ENCODE data around the gene GPR78.
"Not testable (repeated sequence)": the region's sequence is repeated elsewhere in the genome, so short reads cannot be mapped to it uniquely, and the experiment has no call there.

Gene GPR78

DNA sequence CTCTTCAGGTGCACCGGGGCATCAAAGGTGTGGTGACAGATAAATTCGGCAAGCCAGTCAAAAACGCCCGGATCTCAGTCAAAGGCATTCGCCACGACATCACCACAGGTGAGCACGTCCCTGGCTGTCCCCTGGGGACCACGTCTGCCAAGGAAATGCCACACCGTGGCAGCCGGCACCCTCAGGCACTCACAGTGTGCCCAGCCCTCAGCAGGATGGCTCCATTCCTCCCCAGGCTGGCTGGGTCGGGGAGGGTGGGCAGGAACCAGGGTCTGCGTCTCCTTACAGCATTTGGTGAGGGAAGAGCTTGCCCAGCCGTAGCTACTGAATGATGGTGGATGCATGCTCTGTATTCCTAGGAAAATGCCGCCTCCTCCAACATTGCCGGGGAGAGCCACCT lies 38.2 kb downstream of the GPR78 start:
- no peak for DNase-seq

DNA sequence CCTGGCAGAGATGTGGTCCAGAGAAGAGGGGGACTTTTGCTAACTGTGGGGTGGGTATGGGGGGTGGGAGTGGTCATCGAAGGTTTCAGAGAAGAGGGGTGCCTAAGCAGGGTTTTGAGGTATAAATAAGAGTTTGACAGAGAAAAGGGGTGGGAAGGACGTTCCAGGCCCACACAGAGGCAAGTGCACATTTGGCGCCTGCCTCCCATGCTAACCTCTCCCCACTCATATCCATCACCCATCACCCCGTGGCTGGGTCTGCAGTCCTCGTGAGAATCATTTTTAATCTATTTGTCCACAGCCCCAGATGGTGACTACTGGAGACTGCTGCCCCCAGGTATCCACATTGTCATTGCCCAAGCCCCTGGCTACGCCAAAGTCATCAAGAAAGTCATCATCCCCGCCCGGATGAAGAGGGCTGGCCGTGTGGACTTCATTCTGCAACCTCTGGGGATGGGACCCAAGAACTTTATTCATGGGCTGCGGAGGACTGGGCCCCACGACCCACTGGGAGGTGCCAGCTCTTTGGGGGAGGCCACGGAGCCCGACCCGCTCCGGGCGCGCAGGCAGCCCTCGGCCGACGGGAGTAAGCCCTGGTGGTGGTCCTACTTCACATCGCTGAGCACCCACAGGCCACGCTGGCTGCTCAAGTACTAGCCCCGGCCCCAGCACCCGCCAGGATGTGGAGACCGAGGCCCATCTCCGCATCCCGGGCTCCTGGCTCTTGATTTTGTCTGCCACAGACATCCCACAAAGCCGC lies 38.9 kb downstream of the GPR78 start:
- no peak for DNase-seq

DNA sequence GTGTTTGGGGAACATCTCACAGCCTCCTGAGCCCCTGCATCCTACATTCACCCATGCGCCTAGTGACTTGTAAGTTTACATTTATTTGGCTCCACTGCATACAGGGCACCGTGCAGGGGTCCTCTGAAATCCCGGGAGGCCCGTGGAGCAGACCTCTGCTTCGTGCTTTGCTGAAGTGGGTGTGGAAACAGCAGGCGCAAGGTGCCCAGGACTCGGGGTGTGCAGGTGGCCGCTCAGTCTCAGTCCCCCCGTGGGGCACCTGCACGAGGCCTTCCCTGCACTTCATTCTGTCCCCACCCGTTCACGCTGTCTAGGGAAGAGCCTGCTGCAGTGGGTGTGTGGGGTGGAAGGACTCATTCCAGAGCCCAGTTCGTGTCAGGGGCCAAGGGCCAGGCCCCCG lies 40.9 kb downstream of the GPR78 start:
- DNase-seq: not testable (repeated sequence)

DNA sequence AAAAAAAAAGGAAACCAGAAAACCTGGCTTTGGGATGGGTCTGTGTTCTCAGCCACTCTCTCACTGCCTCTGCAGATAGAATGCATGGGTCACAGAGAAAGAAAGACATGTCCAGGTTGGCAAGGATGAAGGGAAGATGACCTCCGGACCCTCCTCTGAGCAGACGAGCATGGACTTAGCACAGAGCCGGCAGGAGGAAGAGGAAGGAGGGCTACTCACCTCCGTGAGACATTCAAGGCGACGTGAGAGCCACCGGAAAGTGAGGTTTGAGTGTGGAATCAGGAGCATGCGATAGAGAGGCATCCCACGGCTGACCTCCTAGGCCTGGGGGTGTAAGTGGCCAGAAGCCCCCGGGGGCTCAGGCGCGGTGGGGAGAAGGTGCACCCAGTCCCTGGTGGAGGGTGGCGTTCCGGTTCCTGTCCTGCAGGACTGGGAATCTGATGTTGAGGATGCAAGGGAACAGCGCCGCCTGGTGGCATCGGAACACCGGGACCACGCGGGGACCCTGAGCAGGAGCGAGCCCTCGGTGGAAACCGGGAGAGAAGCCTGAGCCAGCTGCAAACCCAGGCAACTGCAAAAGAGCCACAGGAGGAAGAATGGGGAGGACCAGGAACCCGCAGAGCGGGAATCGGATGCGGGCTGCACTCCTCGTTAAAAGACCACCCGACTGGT lies 44.5 kb downstream of the GPR78 start:
- not testable (repeated sequence) for DNase-seq

DNA sequence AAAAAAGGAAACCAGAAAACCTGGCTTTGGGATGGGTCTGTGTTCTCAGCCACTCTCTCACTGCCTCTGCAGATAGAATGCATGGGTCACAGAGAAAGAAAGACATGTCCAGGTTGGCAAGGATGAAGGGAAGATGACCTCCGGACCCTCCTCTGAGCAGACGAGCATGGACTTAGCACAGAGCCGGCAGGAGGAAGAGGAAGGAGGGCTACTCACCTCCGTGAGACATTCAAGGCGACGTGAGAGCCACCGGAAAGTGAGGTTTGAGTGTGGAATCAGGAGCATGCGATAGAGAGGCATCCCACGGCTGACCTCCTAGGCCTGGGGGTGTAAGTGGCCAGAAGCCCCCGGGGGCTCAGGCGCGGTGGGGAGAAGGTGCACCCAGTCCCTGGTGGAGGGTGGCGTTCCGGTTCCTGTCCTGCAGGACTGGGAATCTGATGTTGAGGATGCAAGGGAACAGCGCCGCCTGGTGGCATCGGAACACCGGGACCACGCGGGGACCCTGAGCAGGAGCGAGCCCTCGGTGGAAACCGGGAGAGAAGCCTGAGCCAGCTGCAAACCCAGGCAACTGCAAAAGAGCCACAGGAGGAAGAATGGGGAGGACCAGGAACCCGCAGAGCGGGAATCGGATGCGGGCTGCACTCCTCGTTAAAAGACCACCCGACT lies 50.2 kb downstream of the GPR78 start:
- DNase-seq: not testable (repeated sequence)

DNA sequence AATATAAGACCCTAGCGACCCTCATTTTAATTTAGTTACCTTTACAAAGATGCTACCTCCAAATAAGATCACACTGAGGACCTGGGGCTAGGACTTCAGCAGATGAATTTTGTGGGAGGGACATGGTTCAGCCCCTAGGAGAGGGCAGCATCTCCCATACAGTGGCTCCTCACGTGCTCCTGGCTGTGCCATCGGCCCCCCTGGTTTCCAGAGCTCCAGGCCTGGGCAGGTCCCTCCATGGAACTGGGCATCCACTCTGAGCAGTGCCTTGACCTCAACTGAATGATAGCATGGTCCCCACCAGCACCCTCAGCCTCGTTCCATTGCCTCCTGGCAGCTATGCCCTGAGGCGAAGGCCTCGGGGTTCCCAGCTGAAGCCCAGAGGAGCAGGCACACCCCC lies 51.7 kb downstream of the GPR78 start:
- not testable (repeated sequence) for DNase-seq

DNA sequence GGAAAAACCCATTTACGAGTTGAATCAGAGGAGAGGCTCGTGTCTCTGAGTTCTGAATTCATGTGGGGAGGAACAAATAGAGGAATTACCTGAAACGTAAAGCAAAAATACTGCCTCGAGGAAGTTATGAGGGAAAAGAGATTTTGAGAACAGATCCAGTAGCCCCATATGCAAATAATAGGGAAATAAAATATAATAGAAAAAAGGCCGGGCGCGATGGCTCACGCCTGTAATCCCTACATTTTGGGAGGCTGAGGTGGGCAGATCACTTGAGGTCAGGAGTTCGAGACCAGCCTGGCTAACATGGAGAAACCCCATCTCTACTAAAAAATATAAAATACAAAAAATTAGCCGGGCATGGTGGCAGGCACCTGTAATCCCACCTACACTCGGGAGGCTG lies 54.6 kb downstream of the GPR78 start:
- not testable (repeated sequence) for DNase-seq

DNA sequence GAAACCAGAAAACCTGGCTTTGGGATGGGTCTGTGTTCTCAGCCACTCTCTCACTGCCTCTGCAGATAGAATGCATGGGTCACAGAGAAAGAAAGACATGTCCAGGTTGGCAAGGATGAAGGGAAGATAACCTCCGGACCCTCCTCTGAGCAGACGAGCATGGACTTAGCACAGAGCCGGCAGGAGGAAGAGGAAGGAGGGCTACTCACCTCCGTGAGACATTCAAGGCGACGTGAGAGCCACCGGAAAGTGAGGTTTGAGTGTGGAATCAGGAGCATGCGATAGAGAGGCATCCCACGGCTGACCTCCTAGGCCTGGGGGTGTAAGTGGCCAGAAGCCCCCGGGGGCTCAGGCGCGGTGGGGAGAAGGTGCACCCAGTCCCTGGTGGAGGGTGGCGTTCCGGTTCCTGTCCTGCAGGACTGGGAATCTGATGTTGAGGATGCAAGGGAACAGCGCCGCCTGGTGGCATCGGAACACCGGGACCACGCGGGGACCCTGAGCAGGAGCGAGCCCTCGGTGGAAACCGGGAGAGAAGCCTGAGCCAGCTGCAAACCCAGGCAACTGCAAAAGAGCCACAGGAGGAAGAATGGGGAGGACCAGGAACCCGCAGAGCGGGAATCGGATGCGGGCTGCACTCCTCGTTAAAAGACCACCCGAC lies 55.8 kb downstream of the GPR78 start:
- DNase-seq: not testable (repeated sequence)

Measured in GF-D8 (cell line).